SK-N-SH treated with all-trans-retinoic acid at 6 μM for 48 hours (cell line): ENCODE results near the gene C20orf202.

Experiments used
- ATAC-seq: fragments of 200-7000 bp; cut with Tn5 transposase; 3 replicates; pipeline ENCODE4 v1.9.1; 2020; ENCODE audit warnings: mild to moderate bottlenecking, moderate library complexity
- ARNTL ChIP-seq: fragments of 450-650 bp; formaldehyde crosslinking; IDR thresholded peaks from 2 replicates; pipeline ENCODE4 v1.5.0; 2020; ENCODE audit warnings: low read depth, mild to moderate bottlenecking, moderate library complexity, borderline replicate concordance
- BACH2 ChIP-seq: fragments of 250-450 bp; sonication (Bioruptor Pico); IDR thresholded peaks from 2 replicates; pipeline ENCODE4 v1.9.0; 2021; ENCODE audit warnings: mild to moderate bottlenecking, borderline replicate concordance
- CSDC2 ChIP-seq: fragments of 250-450 bp; sonication (Bioruptor Pico); IDR thresholded peaks from 2 replicates; pipeline ENCODE4 v1.5.0; 2020; ENCODE audit warnings: mild to moderate bottlenecking, moderate library complexity
- ESRRG ChIP-seq: fragments of 250-450 bp; sonication (Bioruptor Pico); IDR thresholded peaks from 2 replicates; pipeline ENCODE4 v1.6.1; 2021; ENCODE audit warnings: mild to moderate bottlenecking
- GLIS3 ChIP-seq: fragments of 250-450 bp; sonication (Bioruptor Pico); IDR thresholded peaks from 2 replicates; pipeline ENCODE4 v1.5.0; 2020; ENCODE audit warnings: mild to moderate bottlenecking, moderate library complexity
- ISL1 ChIP-seq: fragments of 250-450 bp; sonication (Bioruptor Pico); IDR thresholded peaks from 2 replicates; pipeline ENCODE4 v2.1.2; 2022; ENCODE audit warnings: mild to moderate bottlenecking, moderate library complexity
- OSR1 ChIP-seq: fragments of 250-450 bp; sonication (Bioruptor Pico); IDR thresholded peaks from 2 replicates; pipeline ENCODE4 v1.8.0; 2022; ENCODE audit warnings: moderate library complexity, mild to moderate bottlenecking, inconsistent platforms
- PATZ1 ChIP-seq: fragments of 250-450 bp; sonication (Bioruptor Pico); IDR thresholded peaks from 2 replicates; pipeline ENCODE4 v1.8.0; 2020; ENCODE audit warnings: mild to moderate bottlenecking, moderate library complexity, borderline replicate concordance
- PPARA ChIP-seq: fragments of 250-450 bp; sonication (Bioruptor Pico); IDR thresholded peaks from 2 replicates; pipeline ENCODE4 v1.5.0; 2020; ENCODE audit warnings: mild to moderate bottlenecking, borderline replicate concordance
- RARB ChIP-seq: fragments of 250-450 bp; sonication (Bioruptor Pico); IDR thresholded peaks from 2 replicates; pipeline ENCODE4 v1.8.0; 2021; ENCODE audit warnings: mild to moderate bottlenecking, moderate library complexity
- SNAI2 ChIP-seq: fragments of 250-450 bp; sonication (Bioruptor Pico); IDR thresholded peaks from 2 replicates; pipeline ENCODE4 v1.5.0; 2020; ENCODE audit warnings: mild to moderate bottlenecking, moderate library complexity
- TCF4 ChIP-seq: fragments of 250-450 bp; sonication (Bioruptor Pico); IDR thresholded peaks from 2 replicates; pipeline ENCODE4 v1.8.0; 2021; ENCODE audit warnings: mild to moderate bottlenecking, moderate library complexity, borderline replicate concordance
- TOX ChIP-seq: fragments of 250-450 bp; sonication (Bioruptor Pico); IDR thresholded peaks from 2 replicates; pipeline ENCODE4 v1.8.0; 2021; ENCODE audit warnings: mild to moderate bottlenecking, moderate library complexity, borderline replicate concordance
- ZC3H10 ChIP-seq: fragments of 250-450 bp; sonication (Bioruptor Pico); IDR thresholded peaks from 2 replicates; pipeline ENCODE4 v1.5.1; 2021; ENCODE audit warnings: mild to moderate bottlenecking, moderate library complexity
- ZFP3 ChIP-seq: fragments of 250-450 bp; sonication (Bioruptor Pico); IDR thresholded peaks from 2 replicates; pipeline ENCODE4 v1.5.0; 2020; ENCODE audit warnings: mild to moderate bottlenecking, moderate library complexity
- ZFP30 ChIP-seq: fragments of 450-650 bp; formaldehyde crosslinking; IDR thresholded peaks from 2 replicates; pipeline ENCODE4 v1.5.0; 2022; ENCODE audit warnings: mild to moderate bottlenecking, moderate library complexity
- ZNF565 ChIP-seq: fragments of 450-650 bp; formaldehyde crosslinking; conservative IDR thresholded peaks from 2 replicates; pipeline ENCODE4 v1.5.0; 2020; ENCODE audit warnings: low read depth, mild to moderate bottlenecking, moderate library complexity
- ZNF70 ChIP-seq: fragments of 450-650 bp; formaldehyde crosslinking; IDR thresholded peaks from 2 replicates; pipeline ENCODE4 v1.5.0; 2020; ENCODE audit warnings: mild to moderate bottlenecking, moderate library complexity
- ZNF8 ChIP-seq: fragments of 450-650 bp; formaldehyde crosslinking; IDR thresholded peaks from 2 replicates; pipeline ENCODE4 v1.5.0; 2020; ENCODE audit warnings: mild to moderate bottlenecking, moderate library complexity
- TF ChIP-seq, protein P1 (sequence below): fragments of 250-450 bp; sonication (Bioruptor Pico); IDR thresholded peaks from 2 replicates; pipeline ENCODE4 v1.5.0; 2020; ENCODE audit warnings: mild to moderate bottlenecking, moderate library complexity
- TF ChIP-seq, protein P2 (sequence below): fragments of 250-450 bp; sonication (Bioruptor Pico); IDR thresholded peaks from 2 replicates; pipeline ENCODE4 v1.5.1; 2021; ENCODE audit warnings: mild to moderate bottlenecking, moderate library complexity

C20orf202 gene

DNA sequence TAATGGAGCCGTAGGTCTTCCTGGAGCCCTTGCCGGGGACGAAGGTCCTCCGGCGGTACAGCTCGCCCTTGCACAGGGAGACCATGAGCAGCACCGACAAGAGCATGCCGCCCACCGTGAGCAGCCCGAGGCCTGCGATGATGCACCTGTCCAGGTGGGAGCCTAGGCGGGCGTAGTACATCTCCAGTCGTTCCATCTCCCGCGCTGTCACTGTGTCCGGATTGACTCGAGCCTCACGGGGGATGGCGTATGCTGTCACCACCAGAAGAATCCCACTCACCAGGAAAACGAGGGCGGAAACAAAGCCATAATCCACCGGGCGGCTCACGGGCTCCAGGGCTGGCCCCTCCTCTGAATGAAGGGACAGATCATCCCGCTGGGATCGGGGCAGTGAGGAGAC lies 22.3 kb upstream of the C20orf202 start:
- TF ChIP-seq ISL1 (CRISPR knock-in tag): no peak
- TF ChIP-seq ZFP30 (CRISPR knock-in tag): no peak
- no peak for TF ChIP-seq ZNF565 (CRISPR knock-in tag)
- no peak for TF ChIP-seq GLIS3 (CRISPR knock-in tag)
- TF ChIP-seq, protein P1, sequence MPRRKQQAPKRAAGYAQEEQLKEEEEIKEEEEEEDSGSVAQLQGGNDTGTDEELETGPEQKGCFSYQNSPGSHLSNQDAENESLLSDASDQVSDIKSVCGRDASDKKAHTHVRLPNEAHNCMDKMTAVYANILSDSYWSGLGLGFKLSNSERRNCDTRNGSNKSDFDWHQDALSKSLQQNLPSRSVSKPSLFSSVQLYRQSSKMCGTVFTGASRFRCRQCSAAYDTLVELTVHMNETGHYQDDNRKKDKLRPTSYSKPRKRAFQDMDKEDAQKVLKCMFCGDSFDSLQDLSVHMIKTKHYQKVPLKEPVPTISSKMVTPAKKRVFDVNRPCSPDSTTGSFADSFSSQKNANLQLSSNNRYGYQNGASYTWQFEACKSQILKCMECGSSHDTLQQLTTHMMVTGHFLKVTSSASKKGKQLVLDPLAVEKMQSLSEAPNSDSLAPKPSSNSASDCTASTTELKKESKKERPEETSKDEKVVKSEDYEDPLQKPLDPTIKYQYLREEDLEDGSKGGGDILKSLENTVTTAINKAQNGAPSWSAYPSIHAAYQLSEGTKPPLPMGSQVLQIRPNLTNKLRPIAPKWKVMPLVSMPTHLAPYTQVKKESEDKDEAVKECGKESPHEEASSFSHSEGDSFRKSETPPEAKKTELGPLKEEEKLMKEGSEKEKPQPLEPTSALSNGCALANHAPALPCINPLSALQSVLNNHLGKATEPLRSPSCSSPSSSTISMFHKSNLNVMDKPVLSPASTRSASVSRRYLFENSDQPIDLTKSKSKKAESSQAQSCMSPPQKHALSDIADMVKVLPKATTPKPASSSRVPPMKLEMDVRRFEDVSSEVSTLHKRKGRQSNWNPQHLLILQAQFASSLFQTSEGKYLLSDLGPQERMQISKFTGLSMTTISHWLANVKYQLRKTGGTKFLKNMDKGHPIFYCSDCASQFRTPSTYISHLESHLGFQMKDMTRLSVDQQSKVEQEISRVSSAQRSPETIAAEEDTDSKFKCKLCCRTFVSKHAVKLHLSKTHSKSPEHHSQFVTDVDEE (CRISPR knock-in tag): no peak
- no peak for TF ChIP-seq ZNF70
- TF ChIP-seq ARNTL (CRISPR knock-in tag): no peak
- no peak for TF ChIP-seq SNAI2 (CRISPR knock-in tag)
- TF ChIP-seq TCF4 (CRISPR knock-in tag): no peak
- no peak for TF ChIP-seq TOX (CRISPR knock-in tag)
- TF ChIP-seq PATZ1 (CRISPR knock-in tag): no peak
- TF ChIP-seq, protein P2, sequence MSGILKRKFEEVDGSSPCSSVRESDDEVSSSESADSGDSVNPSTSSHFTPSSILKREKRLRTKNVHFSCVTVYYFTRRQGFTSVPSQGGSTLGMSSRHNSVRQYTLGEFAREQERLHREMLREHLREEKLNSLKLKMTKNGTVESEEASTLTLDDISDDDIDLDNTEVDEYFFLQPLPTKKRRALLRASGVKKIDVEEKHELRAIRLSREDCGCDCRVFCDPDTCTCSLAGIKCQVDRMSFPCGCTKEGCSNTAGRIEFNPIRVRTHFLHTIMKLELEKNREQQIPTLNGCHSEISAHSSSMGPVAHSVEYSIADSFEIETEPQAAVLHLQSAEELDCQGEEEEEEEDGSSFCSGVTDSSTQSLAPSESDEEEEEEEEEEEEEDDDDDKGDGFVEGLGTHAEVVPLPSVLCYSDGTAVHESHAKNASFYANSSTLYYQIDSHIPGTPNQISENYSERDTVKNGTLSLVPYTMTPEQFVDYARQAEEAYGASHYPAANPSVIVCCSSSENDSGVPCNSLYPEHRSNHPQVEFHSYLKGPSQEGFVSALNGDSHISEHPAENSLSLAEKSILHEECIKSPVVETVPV (CRISPR knock-in tag): no peak
- TF ChIP-seq ZC3H10 (CRISPR knock-in tag): no peak
- TF ChIP-seq, all 23 proteins: peak for 0
- ATAC-seq: no peak

DNA sequence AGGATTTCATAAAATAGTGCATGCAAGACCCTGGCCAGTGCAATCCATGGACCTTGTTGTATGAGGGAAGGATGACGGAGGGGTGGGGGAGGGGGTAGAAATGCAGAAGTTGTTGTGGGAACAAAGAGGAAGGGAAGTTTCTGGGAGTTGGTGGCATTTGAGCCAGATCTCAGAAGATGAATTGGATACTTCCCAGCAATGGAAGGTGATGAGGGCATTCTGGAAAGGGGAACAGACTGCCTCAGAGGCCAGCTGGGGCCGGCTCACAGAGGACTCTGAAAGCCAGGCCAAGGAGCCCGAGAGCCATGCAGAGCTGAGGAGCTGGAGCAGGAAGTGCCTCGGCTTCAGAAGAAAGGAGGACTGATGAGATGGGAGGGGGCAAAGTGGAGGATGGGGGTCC lies 21.1 kb upstream of the C20orf202 start:
- TF ChIP-seq ZNF70 (no peak), TOX (CRISPR knock-in tag) (no peak), ZC3H10 (CRISPR knock-in tag) (no peak), ISL1 (CRISPR knock-in tag) (no peak), PATZ1 (CRISPR knock-in tag) (no peak), ZFP3 (CRISPR knock-in tag) (no peak), ZNF8 (no peak), TCF4 (CRISPR knock-in tag) (no peak), PPARA (no peak)
- TF ChIP-seq, protein P2 (CRISPR knock-in tag): no peak
- TF ChIP-seq, all 23 proteins: peak for 0
- no peak for ATAC-seq

DNA sequence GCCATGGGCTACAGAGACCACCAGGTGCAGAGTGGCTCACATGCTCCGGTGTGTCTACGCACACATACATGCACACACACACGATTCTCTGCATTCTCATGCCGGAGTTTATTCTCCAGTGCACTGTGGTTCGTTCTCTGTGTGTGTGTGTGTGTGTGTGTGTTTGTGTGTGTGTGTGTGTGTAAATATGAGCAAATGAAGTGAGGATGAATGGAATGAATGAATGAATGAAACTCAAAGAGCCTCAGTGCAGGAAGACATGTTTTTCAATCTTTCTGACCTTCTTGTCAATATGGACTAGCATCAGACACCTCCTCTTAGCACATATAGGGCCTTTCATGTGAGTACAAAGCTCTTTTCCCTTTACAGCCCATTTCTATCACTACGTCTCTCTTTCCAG lies 20.1 kb upstream of the C20orf202 start:
- ATAC-seq: no peak
- TF ChIP-seq ZFP30 (CRISPR knock-in tag) (no peak), RARB (no peak), PATZ1 (CRISPR knock-in tag) (no peak), PPARA (no peak), ESRRG (CRISPR knock-in tag) (no peak), ZNF70 (no peak), ISL1 (CRISPR knock-in tag) (no peak), ZNF8 (no peak), OSR1 (no peak), ZFP3 (CRISPR knock-in tag) (no peak), ZC3H10 (CRISPR knock-in tag) (no peak), TOX (CRISPR knock-in tag) (no peak), BACH2 (CRISPR knock-in tag) (no peak), ZNF565 (CRISPR knock-in tag) (no peak), CSDC2 (CRISPR knock-in tag) (no peak)
- TF ChIP-seq, protein P1 (CRISPR knock-in tag): no peak
- TF ChIP-seq, all 23 proteins: peak for 0
